ENCODE data around the gene ADCY10.

DNA sequence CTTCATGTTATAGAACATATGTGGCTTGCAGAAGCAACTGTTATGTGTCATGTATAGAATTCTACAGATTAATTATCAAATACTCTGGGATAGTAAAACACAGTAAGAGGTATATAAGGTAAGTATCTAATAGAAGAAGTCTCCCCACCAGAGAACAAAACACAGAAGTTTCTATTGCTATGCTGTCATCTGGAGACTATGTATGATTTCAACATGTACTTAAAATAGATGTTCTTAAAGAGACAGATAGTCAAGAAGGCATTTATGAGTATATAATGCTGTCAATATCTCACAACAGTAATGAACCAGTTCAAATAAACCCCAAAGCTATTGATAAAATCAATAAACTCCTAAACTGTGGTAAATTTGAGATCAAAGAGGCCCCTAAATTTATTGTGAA is 8.1 kb upstream of the ADCY10 start:
- TF ChIP-seq POLR2AphosphoS5 (IDR thresholded peaks at IDR 0.05; ENCODE audit: low read depth): no peak
- TF ChIP-seq, protein P1, sequence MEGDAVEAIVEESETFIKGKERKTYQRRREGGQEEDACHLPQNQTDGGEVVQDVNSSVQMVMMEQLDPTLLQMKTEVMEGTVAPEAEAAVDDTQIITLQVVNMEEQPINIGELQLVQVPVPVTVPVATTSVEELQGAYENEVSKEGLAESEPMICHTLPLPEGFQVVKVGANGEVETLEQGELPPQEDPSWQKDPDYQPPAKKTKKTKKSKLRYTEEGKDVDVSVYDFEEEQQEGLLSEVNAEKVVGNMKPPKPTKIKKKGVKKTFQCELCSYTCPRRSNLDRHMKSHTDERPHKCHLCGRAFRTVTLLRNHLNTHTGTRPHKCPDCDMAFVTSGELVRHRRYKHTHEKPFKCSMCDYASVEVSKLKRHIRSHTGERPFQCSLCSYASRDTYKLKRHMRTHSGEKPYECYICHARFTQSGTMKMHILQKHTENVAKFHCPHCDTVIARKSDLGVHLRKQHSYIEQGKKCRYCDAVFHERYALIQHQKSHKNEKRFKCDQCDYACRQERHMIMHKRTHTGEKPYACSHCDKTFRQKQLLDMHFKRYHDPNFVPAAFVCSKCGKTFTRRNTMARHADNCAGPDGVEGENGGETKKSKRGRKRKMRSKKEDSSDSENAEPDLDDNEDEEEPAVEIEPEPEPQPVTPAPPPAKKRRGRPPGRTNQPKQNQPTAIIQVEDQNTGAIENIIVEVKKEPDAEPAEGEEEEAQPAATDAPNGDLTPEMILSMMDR (IDR thresholded peaks at IDR 0.05; ENCODE audit: insufficient read depth, low read length): no peak
- TF ChIP-seq, protein P2, sequence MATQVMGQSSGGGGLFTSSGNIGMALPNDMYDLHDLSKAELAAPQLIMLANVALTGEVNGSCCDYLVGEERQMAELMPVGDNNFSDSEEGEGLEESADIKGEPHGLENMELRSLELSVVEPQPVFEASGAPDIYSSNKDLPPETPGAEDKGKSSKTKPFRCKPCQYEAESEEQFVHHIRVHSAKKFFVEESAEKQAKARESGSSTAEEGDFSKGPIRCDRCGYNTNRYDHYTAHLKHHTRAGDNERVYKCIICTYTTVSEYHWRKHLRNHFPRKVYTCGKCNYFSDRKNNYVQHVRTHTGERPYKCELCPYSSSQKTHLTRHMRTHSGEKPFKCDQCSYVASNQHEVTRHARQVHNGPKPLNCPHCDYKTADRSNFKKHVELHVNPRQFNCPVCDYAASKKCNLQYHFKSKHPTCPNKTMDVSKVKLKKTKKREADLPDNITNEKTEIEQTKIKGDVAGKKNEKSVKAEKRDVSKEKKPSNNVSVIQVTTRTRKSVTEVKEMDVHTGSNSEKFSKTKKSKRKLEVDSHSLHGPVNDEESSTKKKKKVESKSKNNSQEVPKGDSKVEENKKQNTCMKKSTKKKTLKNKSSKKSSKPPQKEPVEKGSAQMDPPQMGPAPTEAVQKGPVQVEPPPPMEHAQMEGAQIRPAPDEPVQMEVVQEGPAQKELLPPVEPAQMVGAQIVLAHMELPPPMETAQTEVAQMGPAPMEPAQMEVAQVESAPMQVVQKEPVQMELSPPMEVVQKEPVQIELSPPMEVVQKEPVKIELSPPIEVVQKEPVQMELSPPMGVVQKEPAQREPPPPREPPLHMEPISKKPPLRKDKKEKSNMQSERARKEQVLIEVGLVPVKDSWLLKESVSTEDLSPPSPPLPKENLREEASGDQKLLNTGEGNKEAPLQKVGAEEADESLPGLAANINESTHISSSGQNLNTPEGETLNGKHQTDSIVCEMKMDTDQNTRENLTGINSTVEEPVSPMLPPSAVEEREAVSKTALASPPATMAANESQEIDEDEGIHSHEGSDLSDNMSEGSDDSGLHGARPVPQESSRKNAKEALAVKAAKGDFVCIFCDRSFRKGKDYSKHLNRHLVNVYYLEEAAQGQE (IDR thresholded peaks at IDR 0.05; ENCODE audit: insufficient replicate concordance, low read depth): no peak

Measured in HL-60 (cell line).